Stimulated activated CD4-positive, alpha-beta T cell treated with anti-CD3 and anti-CD28 coated beads, Interleukin-15, amount 100 ng/mL, for 24 hours (primary cell): ENCODE measurements around the gene VCX3B.
"Not testable (repeated sequence)": the region's sequence is repeated elsewhere in the genome, so short reads cannot be mapped to it uniquely, and the experiment has no call there.

Experiments
- DNase-seq: peaks from one replicate; pipeline ENCODE4 v3.0.0-alpha.2; 2020

VCX3B gene

DNA sequence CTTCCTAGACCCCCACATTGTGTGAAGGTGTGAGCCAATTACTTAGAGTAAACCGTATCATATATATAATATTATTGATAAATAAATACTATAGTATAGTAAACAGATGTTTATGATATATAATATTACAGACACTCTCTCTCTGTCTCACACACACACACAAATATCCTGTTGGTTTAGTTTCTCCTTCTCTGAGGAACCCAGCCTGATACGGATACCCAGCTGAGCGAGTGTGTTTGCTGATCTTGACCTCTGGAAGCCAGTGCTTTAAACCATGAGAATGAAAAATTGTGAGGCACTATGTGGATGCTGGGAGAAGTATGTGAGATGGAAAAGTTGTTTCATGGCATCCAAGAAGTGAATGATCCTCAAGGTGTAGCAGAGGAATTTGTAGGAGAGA is at the start of gene VCX3B:
Gene VCX3B (plus strand): TSS at position 301 of the 400 bp plus-strand sequence. CDS start 621 bp downstream, outside the sequence.
- DNase-seq, result not testable (repeated sequence)

DNA sequence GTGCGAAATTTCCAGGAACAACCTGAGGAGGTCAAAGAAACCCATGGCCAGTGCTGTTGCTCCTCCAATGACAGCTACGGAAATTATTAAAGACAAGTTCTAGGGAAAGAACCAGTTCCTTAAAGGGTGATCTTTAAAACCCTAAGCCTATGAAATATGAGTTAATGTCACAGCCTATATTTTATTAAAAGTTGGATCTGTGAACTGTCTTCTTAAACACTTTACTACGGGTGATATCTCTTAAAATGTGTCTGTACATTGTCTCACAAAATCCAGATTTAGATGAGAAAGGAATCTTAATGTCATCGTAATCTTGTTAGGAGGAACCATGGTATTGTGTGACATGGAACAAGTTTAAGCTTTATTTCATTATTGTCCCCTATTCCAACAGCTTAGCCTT is 46.3 kb upstream of the VCX3B start:
- DNase-seq, result no peak

DNA sequence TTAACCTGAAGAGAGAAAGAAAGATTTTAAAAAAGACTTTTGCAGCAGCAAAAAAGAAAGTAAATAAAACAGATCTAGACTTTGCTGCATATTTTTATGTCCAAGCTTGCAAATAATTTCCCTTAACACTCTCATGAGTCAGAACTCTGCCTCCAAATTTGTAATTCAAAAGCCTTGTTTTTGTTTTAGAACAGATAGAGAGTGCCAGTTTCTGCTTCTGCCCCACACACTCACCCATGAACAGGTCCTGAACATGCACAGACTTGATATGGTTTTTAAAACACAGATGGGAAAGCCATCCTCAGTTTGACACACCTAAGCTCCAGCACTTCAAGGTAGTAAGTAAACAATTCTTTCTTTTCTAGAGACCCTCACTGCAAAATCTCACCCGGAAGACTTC is 39.7 kb upstream of the VCX3B start:
- no peak for DNase-seq

DNA sequence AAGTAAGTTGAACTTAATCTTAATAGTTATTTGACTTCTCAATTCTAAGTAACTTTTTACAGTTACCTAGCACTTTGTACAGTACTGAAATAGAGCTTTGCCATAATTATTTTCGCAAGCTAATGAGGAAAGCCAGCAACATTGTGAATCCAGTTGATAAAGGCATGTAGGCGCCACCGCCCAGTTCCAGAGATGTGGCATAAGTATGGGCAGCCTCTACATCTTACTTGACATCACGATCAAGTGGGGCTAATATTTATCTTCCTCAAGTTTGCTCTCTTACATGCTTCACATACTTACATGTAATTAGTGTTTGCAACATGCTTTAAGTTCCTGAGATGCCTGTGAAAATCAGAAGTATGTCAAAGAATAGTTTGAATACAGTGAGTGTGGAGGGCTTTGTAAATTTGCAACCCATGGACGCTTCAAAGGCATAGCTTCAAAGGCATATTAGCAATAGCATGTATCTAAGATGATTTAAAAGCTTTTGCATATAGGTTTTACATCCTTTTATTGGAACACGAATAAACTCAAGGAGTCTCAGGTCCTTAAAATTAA is 34.9 kb upstream of the VCX3B start:
- DNase-seq, result no peak

DNA sequence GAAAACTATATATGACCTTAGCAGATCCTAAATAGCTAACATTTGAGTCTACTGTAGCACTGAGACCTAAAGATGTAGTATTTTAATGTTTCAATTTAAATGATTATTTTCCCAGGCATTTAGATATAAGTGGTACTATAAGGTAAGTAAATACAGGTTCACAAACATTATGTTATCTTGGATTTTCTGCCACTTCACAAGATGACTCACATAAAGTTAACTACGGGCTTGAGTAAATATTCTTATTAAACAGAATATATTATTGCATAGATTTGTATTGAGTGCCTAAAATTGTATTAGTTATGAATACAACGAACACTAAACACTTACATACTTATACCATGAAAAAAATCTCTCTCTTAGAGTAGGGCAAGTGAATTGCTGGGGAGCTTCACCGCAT is 34.2 kb upstream of the VCX3B start:
- no peak for DNase-seq

DNA sequence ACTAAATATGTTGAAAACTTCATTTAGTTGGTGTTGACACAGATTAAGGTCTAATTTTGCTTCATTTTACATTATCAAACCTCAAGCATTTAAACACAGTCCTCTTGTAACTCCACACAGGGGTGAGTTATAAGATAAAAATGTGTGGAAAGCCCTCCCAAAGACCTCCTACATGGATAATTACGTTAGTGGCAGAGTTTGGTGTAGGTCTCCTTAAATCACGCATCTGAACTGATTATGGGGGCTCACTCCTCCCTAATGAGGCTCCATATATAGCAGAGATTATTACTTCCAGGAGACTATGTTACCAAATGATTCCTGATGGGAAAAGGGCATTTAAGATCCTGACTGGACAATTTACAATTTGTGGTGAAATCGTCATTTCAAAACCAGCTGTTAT is 32.2 kb upstream of the VCX3B start:
- DNase-seq, result no peak

DNA sequence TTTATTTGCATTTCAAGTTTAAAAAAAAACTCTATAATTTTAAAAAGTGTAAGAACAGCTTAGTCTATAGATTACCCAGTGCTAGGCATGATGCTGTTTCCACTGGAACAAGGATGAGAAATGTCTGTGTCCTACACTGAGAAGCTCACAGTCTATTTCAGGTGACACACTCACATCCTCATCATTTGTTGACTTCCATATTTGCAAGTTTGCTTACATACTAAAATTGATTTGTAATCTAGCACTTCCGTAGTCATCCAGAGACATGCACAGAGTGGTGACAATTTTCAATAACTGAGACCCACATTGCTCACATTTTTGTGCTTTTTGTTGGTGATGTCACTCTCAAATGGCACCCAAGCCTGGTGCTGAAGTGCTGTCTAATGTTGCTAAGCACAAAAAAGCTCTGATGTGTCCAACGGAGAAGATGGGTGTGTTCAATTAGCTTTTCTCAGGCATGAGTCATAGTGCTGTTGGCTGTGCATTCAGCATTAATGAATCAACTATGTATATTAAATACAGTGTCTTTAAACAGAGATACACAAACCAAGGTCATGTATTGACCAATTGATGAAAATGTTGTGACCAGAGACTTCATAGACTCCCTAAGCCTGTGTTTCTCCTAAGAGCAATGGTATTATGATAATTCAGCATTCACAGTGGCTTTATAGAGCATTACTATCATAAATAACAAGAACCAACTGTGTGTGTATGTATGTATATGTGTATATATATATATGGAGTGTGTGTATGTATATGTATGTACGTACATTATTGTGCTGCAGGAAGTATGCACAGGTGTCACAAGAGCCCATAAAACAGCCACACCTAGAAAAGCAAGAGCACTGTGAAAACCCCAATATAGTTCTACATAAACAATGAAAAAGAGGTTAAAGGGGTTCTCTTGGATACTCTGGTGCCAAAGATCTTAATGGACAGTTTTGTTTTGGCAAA is 31.2 kb upstream of the VCX3B start:
- DNase-seq, result no peak

DNA sequence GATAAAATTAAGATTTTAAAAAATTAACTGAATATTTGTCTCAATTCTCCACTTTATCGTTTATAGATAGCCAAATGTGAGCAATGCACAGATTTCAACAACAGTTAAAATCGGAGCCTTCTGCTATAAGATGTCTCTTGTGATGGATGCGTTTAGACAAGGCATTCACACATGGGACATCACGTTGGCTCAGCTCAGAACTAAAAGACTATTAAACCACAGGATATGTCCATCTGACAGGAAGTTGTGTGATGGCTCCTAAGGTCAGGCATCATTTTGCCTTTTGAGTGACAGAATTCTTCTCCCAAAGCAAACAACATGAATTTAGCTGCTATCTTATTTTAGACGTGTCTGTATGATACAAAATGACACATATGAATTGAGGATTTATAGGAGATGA is 17.3 kb upstream of the VCX3B start:
- no peak for DNase-seq

DNA sequence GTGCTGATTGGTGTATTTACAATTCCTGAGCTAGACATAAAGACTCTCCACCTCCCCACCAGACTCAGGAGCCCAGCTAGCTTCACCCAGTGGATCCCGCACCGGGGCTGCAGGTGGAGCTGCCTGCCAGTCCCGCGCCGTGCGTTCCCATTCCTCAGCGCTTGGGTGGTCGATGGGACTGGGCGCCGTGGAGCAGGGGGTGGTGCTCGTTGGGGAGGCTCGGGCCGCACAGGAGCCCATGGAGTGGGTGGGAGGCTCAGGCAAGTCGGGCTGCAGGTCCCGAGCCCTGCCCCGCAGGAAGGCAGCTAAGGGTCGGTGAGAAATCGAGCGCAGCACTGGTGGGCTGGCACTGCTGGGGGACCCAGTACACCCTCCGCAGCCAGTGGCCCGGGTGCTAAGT is 12.3 kb upstream of the VCX3B start:
- DNase-seq, result not testable (repeated sequence)

DNA sequence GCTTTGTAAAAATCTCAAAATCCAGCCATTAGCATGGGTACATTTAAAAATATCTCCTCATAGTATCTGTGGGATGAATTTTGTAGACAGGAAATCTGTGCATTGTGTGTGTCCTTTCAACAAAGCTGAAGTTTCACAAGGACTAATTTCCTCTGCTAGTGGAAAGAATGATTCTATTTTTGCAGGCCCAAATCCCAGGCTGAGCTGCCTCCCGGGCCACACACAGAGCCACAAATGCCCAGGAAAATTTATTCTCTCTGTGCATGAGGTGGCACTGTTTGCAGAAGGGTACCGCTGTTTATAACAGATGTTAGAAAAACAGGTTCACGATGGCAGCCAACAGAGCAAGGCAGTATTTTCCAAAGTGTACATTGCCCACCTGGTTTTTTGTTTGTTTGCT is 11.0 kb upstream of the VCX3B start:
- no peak for DNase-seq

DNA sequence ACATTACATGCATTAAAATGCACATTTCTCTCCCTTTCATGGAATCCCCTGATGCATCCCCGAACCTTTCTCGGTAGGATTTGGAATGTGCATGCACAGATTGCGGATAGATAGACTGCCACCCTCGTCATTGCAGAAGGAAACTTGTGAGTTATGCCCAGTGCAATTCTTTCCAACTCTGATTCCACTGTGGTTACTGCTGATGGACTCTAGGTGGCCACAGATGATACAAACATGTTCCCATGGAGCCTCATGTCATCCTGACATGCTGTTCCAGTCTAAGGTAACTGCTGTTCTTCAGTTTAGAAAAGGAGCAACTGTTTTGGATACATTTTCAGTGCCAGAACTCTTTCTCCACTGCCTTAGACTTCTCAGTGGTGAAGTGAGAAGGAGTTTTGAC is 9.1 kb upstream of the VCX3B start:
- DNase-seq, result no peak

DNA sequence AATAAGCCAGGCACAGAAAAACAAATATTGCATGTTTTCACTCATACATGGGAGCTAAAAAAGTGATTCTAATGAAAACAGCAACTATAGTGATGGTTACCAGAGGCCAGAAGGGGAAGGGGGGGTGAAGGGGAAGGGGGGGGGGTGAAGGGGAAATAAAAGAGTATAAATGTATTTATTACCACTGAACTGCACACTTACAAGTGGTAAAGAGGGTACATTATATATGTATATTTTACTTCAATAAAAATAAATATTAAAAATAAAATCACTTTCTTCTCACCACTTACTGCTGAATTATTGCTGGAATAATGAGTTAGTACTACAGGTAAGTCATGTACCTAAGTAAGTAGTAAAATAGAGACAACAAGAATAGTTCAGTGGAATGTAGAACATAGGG is 2.1 kb upstream of the VCX3B start:
- DNase-seq, result no peak

DNA sequence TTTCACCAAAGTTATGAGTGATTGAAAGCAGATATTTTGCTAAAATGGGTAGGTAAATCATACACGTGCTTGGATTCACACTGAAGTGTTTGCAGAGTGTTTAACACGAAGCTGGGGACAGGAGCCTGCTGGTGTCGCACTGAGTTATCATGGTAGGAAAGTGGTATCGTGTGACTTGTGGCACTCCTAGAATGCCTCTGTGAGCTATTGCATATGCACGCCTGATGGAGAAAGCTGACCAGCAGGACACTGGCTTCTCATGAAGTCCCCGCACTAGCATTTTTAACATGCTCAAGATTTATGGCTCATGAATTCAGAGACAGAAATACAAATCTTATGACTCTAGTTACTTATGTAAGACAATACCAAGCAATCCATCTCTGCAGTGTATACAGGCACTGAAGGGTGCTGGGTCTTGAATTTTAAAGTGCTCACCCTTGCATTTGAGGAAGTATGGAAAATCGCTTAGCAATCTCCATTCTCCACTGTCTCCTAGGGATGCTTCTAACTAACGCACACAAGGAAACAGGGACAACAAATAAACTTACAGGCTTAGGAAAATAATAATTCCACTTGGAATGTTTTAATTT is 19.8 kb downstream of the VCX3B start:
- no peak for DNase-seq

DNA sequence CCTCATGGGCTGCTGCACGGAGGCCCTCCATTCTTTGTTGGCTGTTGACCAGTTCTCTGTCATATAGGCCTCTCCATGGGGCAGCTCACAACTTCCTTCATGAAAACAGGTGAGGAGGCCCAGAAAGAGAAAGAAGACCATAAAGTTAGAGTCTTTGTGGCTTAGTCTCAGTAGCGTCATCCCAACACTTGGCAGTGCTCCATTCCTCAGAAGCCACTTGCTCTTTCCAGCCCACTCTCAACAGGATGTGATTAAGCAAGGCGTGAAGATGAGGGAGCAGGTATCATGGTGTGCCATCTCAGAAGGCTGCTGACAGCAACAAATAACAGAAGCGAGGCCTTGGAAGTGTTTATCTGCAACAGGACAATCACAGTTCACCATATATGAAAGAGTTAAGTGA is 30.4 kb downstream of the VCX3B start:
- DNase-seq, result not testable (repeated sequence)

DNA sequence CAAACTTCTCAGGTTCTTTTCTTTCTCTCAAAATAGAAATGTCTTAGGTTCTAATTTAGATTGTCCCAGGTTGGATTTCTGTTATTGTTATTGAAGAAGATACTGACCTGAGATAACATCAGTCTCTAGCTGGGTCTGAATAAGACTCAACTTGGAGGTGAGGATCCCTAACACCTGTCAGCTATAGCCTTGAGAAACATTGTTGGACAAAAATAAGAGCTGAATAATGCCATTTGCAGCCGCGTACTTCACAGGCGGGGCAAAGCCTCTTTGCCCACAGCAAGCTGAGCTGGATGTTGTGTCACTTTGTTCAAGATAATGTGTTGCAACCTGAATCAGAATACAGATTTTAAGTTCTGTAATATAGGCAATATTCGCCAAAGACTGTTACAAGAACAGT is 35.6 kb downstream of the VCX3B start:
- DNase-seq, result no peak

DNA sequence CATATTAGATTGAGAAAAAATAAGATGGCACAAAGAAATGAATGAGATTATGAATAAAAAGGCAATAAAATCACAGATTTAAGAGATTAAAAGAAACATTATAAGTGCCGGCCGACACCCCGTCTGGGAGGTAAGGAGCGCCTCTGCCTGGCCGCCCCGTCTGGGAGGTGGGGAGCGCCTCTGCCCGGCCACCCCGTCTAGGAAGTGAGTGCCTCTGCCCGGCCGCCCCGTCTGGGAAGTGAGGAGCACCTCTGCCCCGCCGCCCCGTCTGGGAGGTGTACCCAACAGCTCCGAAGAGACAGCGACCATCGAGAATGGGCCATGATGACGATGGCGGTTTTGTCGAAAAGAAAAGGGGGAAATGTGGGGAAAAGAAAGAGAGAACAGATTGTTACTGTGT is 37.5 kb downstream of the VCX3B start:
- not testable (repeated sequence) for DNase-seq

DNA sequence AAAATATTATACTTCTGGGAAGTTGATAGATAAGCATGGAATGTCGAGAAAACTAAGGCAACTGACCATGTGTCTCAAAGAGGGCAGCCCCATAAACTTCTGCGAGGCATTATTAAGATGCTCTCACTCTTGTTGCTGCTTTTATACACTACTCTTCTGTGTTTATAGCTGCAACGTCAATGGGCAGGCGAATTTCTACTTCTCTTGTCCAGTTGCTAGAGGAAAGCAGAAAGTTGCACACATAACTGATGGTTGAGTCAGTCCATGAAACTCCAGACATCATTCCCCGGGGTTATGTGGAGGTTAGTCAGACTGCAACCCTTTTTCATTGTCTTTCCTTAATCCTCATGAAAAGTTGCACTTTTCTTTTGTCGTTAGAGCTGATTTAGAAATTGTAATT is 39.8 kb downstream of the VCX3B start:
- no peak for DNase-seq
